ENCODE data around the gene RILPL1.

GRCh38 chr12:123427036-123427769, 106.3 kb downstream of the RILPL1 start:
- TF ChIP-seq, protein P1, sequence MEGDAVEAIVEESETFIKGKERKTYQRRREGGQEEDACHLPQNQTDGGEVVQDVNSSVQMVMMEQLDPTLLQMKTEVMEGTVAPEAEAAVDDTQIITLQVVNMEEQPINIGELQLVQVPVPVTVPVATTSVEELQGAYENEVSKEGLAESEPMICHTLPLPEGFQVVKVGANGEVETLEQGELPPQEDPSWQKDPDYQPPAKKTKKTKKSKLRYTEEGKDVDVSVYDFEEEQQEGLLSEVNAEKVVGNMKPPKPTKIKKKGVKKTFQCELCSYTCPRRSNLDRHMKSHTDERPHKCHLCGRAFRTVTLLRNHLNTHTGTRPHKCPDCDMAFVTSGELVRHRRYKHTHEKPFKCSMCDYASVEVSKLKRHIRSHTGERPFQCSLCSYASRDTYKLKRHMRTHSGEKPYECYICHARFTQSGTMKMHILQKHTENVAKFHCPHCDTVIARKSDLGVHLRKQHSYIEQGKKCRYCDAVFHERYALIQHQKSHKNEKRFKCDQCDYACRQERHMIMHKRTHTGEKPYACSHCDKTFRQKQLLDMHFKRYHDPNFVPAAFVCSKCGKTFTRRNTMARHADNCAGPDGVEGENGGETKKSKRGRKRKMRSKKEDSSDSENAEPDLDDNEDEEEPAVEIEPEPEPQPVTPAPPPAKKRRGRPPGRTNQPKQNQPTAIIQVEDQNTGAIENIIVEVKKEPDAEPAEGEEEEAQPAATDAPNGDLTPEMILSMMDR (conservative IDR thresholded peaks at IDR 0.05; ENCODE audit: low read depth, low read length) = no peak
- TF ChIP-seq EZH2 (IDR thresholded peaks at IDR 0.05; ENCODE audit: borderline replicate concordance, low read depth, low read length, poor library complexity, severe bottlenecking) = no peak

Data from A673 (cell line).